ENCODE results near the gene TECPR1. TPM values are rescaled to one million over a fixed set of nuclear protein-coding genes. Genes with fewer than 3 reads are reported as not detected.

The TECPR1 gene
- total RNA-seq, 5 donors from 2014 or later (not counting 1 experiment from before 2014, with no cell fraction given) = 118 to 192 (median 162) TPM

- H3K9me3 Mint-ChIP-seq = no peaks in the 10 kb centered on the region
- H3K4me3 Mint-ChIP-seq = no peak overlapping the region
- H3K27ac ChIP-seq (ENCODE audit: low read length) = no peak overlapping the region
- DNase-seq (no peak), ATAC-seq (replicated peaks in 1 of 4) (no peak)
- no peak overlapping the region for H3K27ac Mint-ChIP-seq
- peaks cover 28% of the 10 kb centered on the region for H3K36me3 Mint-ChIP-seq
- 95% methylated on average over 15 of the region's 24 CpGs for WGBS (ENCODE audit: insufficient coverage)
- H3K36me3 ChIP-seq (ENCODE audit: control insufficient read depth in 2 of 2, extremely low read depth in 1 of 2, insufficient read depth in 1 of 2, low read length in 1 of 2) = peaks cover 3 to 23% of the 10 kb centered on the region in 2 donors
- H3K4me1 ChIP-seq (ENCODE audit: control insufficient read depth in 1 of 2, extremely low read depth in 1 of 2, insufficient read depth in 2 of 2, low read length in 2 of 2) = peaks cover 0 to 2% of the 10 kb centered on the region in 2 experiments
- no peaks in the 10 kb centered on the region for H3K27me3 ChIP-seq (replicated peaks in 1 of 2; ENCODE audit: control insufficient read depth in 2 of 2, extremely low read depth in 1 of 2, insufficient read depth in 2 of 2, low read length in 1 of 2)
- ChIA-PET CTCF (no interaction called here), POLR2A (no interaction called here)
- H3K4me3 ChIP-seq (ENCODE audit: control insufficient read depth in 1 of 2, extremely low read depth in 1 of 2, low read length in 1 of 2) = no peak overlapping the region
- peaks cover 13 to 17% (median 16%) of the 10 kb centered on the region in 3 donors for H3K4me1 Mint-ChIP-seq
- H3K27me3 Mint-ChIP-seq = no peaks in the 10 kb centered on the region
- no peaks in the 10 kb centered on the region for H3K9me3 ChIP-seq
Measured at GRCh38 chr7:98171449-98171848, 80.6 kb downstream of the TECPR1 start.

- peaks cover 24% of the 10 kb centered on the region for H3K36me3 Mint-ChIP-seq
- Histone ChIP-seq H3K4me3 (ENCODE audit: control insufficient read depth in 1 of 2, extremely low read depth in 1 of 2, low read length in 1 of 2) (no peak overlapping the region), H3K36me3 (ENCODE audit: control insufficient read depth in 2 of 2, extremely low read depth in 1 of 2, insufficient read depth in 1 of 2, low read length in 1 of 2) (peaks cover 3 to 23% of the 10 kb centered on the region in 2 donors), H3K27ac (ENCODE audit: low read length) (no peak overlapping the region), H3K9me3 (no peaks in the 10 kb centered on the region), H3K4me1 (ENCODE audit: control insufficient read depth in 1 of 2, extremely low read depth in 1 of 2, insufficient read depth in 2 of 2, low read length in 2 of 2) (peaks cover 0 to 2% of the 10 kb centered on the region in 2 experiments), H3K27me3 (replicated peaks in 1 of 2; ENCODE audit: control insufficient read depth in 2 of 2, extremely low read depth in 1 of 2, insufficient read depth in 2 of 2, low read length in 1 of 2) (no peaks in the 10 kb centered on the region)
- H3K27me3 Mint-ChIP-seq = no peaks in the 10 kb centered on the region
- ATAC-seq (replicated peaks in 1 of 4) (no peak), DNase-seq (no peak)
- no peaks in the 10 kb centered on the region for H3K9me3 Mint-ChIP-seq
- H3K4me1 Mint-ChIP-seq = peaks cover 15 to 18% (median 17%) of the 10 kb centered on the region in 3 donors
- ChIA-PET POLR2A (no interaction called here), CTCF (no interaction called here)
- no peak overlapping the region for H3K4me3 Mint-ChIP-seq
- H3K27ac Mint-ChIP-seq = no peak overlapping the region
- WGBS (ENCODE audit: insufficient coverage) = 98% methylated on average over 5 of the region's 8 CpGs
Measured at GRCh38 chr7:98170966-98171365, 81.1 kb downstream of the TECPR1 start.

GRCh38 chr7:98168904-98169621 is 83.0 kb downstream of the TECPR1 start:
- H3K27ac ChIP-seq (ENCODE audit: low read length) = no peak overlapping the region
- H3K4me1 ChIP-seq (ENCODE audit: control insufficient read depth in 1 of 2, extremely low read depth in 1 of 2, insufficient read depth in 2 of 2, low read length in 2 of 2) = peaks cover 0 to 2% of the 10 kb centered on the region in 2 experiments
- Mint-ChIP-seq H3K9me3 (no peaks in the 10 kb centered on the region), H3K4me3 (no peak overlapping the region), H3K4me1 (peaks cover 15 to 18% (median 17%) of the 10 kb centered on the region in 3 donors), H3K36me3 (peaks cover 11% of the 10 kb centered on the region), H3K27ac (no peak overlapping the region), H3K27me3 (no peaks in the 10 kb centered on the region)
- CTCF ChIA-PET = interaction anchor here (0.7 to 6.6 kb wide), 16 partner anchors 10 to 157 kb away, joined by 3 to 82 read pairs (median 4); partner anchors contain the start of gene LMTK2 (in 2 of the 2)
- 87% methylated on average over 3 of the region's 5 CpGs for WGBS (ENCODE audit: insufficient coverage)
- no peak for DNase-seq
- no peaks in the 10 kb centered on the region for H3K27me3 ChIP-seq (replicated peaks in 1 of 2; ENCODE audit: control insufficient read depth in 2 of 2, extremely low read depth in 1 of 2, insufficient read depth in 2 of 2, low read length in 1 of 2)
- peaks cover 0 to 12% of the 10 kb centered on the region in 2 donors for H3K36me3 ChIP-seq (ENCODE audit: control insufficient read depth in 2 of 2, extremely low read depth in 1 of 2, insufficient read depth in 1 of 2, low read length in 1 of 2)
- POLR2A ChIA-PET = interaction anchor here in 1 of 2 donors (0.6 to 0.8 kb wide), 3 partner anchors 59 to 81 kb away, joined by 3 read pairs; no protein-coding TSS in a partner anchor
- no peak for ATAC-seq (replicated peaks in 1 of 4)
- no peak overlapping the region for H3K4me3 ChIP-seq (ENCODE audit: control insufficient read depth in 1 of 2, extremely low read depth in 1 of 2, low read length in 1 of 2)
- H3K9me3 ChIP-seq = no peaks in the 10 kb centered on the region

GRCh38 chr7:98168181-98168903 is 83.7 kb downstream of the TECPR1 start:
- CTCF ChIA-PET = interaction anchor here (0.5 to 6.6 kb wide), 24 partner anchors 11 to 1290 kb away, joined by 3 to 82 read pairs (median 4); partner anchors contain the start of gene LMTK2 (in 2 of the 2)
- Histone ChIP-seq H3K27ac (ENCODE audit: low read length) (no peak overlapping the region), H3K9me3 (no peaks in the 10 kb centered on the region), H3K4me1 (ENCODE audit: control insufficient read depth in 1 of 2, extremely low read depth in 1 of 2, insufficient read depth in 2 of 2, low read length in 2 of 2) (peaks cover 0 to 2% of the 10 kb centered on the region in 2 experiments), H3K27me3 (replicated peaks in 1 of 2; ENCODE audit: control insufficient read depth in 2 of 2, extremely low read depth in 1 of 2, insufficient read depth in 2 of 2, low read length in 1 of 2) (no peaks in the 10 kb centered on the region), H3K4me3 (ENCODE audit: control insufficient read depth in 1 of 2, extremely low read depth in 1 of 2, low read length in 1 of 2) (no peak overlapping the region), H3K36me3 (ENCODE audit: control insufficient read depth in 2 of 2, extremely low read depth in 1 of 2, insufficient read depth in 1 of 2, low read length in 1 of 2) (peaks cover 0 to 12% of the 10 kb centered on the region in 2 donors)
- Mint-ChIP-seq H3K4me3 (no peak overlapping the region), H3K36me3 (peaks cover 11% of the 10 kb centered on the region), H3K4me1 (peaks cover 15 to 18% (median 17%) of the 10 kb centered on the region in 3 donors), H3K27ac (no peak overlapping the region), H3K9me3 (no peaks in the 10 kb centered on the region), H3K27me3 (no peaks in the 10 kb centered on the region)
- 69% methylated on average over 4 of the region's 17 CpGs for WGBS (ENCODE audit: insufficient coverage)
- DNase-seq (peak in 31 of 35 experiments; percentile 16 to 87 (median 46)), ATAC-seq (replicated peaks in 1 of 4) (peak; percentile 79 to 87 (median 84))
- POLR2A ChIA-PET = interaction anchor here in 1 of 2 donors (0.6 to 0.8 kb wide), 3 partner anchors 58 to 82 kb away, joined by 3 read pairs; no protein-coding TSS in a partner anchor

- Histone ChIP-seq H3K9me3 (no peaks in the 10 kb centered on the region), H3K27me3 (replicated peaks in 1 of 2; ENCODE audit: control insufficient read depth in 2 of 2, extremely low read depth in 1 of 2, insufficient read depth in 2 of 2, low read length in 1 of 2) (no peaks in the 10 kb centered on the region), H3K4me1 (ENCODE audit: control insufficient read depth in 1 of 2, extremely low read depth in 1 of 2, insufficient read depth in 2 of 2, low read length in 2 of 2) (peaks cover 0 to 2% of the 10 kb centered on the region in 2 experiments), H3K4me3 (ENCODE audit: control insufficient read depth in 1 of 2, extremely low read depth in 1 of 2, low read length in 1 of 2) (no peak overlapping the region), H3K27ac (ENCODE audit: low read length) (no peak overlapping the region), H3K36me3 (ENCODE audit: control insufficient read depth in 2 of 2, extremely low read depth in 1 of 2, insufficient read depth in 1 of 2, low read length in 1 of 2) (peaks cover 0 to 12% of the 10 kb centered on the region in 2 donors)
- ATAC-seq (replicated peaks in 1 of 4) (no peak), DNase-seq (no peak)
- ChIA-PET POLR2A (no interaction called here), CTCF (interaction anchor here (0.5 to 6.6 kb wide), 14 partner anchors 11 to 1289 kb away, joined by 3 to 82 read pairs (median 6); partner anchors contain the start of gene LMTK2 (in 2 of the 2))
- Mint-ChIP-seq H3K4me3 (peak overlapping the region in 1 of 3 donors; percentile 13), H3K4me1 (peaks cover 15 to 18% (median 17%) of the 10 kb centered on the region in 3 donors), H3K27ac (no peak overlapping the region), H3K9me3 (no peaks in the 10 kb centered on the region), H3K36me3 (peaks cover 11% of the 10 kb centered on the region), H3K27me3 (no peaks in the 10 kb centered on the region)
- 97% methylated on average over 15 of the region's 15 CpGs for WGBS (ENCODE audit: insufficient coverage)
Measured at GRCh38 chr7:98167653-98168052, 84.4 kb downstream of the TECPR1 start.

- Mint-ChIP-seq H3K27ac (no peak overlapping the region), H3K4me3 (no peak overlapping the region), H3K4me1 (peaks cover 15 to 18% (median 17%) of the 10 kb centered on the region in 3 donors), H3K36me3 (peaks cover 7% of the 10 kb centered on the region), H3K9me3 (no peaks in the 10 kb centered on the region), H3K27me3 (no peaks in the 10 kb centered on the region)
- CTCF ChIA-PET = interaction anchor here (0.6 to 6.6 kb wide), 12 partner anchors 31 to 312 kb away, joined by 3 to 82 read pairs (median 4); partner anchors contain the start of gene LMTK2 (in 1 of the 2)
- POLR2A ChIA-PET = no interaction called here
- peaks cover 0 to 2% of the 10 kb centered on the region in 2 experiments for H3K4me1 ChIP-seq (ENCODE audit: control insufficient read depth in 1 of 2, extremely low read depth in 1 of 2, insufficient read depth in 2 of 2, low read length in 2 of 2)
- WGBS (ENCODE audit: insufficient coverage) = no CpG with 5 or more reads among the region's 2 CpGs
- no peak overlapping the region for H3K27ac ChIP-seq (ENCODE audit: low read length)
- H3K36me3 ChIP-seq (ENCODE audit: control insufficient read depth in 2 of 2, extremely low read depth in 1 of 2, insufficient read depth in 1 of 2, low read length in 1 of 2) = peaks cover 0 to 4% of the 10 kb centered on the region in 2 donors
- no peak for DNase-seq
- no peaks in the 10 kb centered on the region for H3K27me3 ChIP-seq (replicated peaks in 1 of 2; ENCODE audit: control insufficient read depth in 2 of 2, extremely low read depth in 1 of 2, insufficient read depth in 2 of 2, low read length in 1 of 2)
- H3K9me3 ChIP-seq = no peaks in the 10 kb centered on the region
- H3K4me3 ChIP-seq (ENCODE audit: control insufficient read depth in 1 of 2, extremely low read depth in 1 of 2, low read length in 1 of 2) = no peak overlapping the region
- ATAC-seq (replicated peaks in 1 of 4) = no peak
Measured at GRCh38 chr7:98166668-98166970, 85.4 kb downstream of the TECPR1 start.

Measured in T-cell (primary cell).